GM21576 (cell line): Measurements from ENCODE around the gene B3GNT5.

Experiments used
- ATAC-seq: cut with Tn5 transposase; IDR thresholded peaks from one replicate; pipeline ENCODE4 v1.9.1; 2021; ENCODE audit warnings: mild to moderate bottlenecking, moderate library complexity; ENCODE audit not compliant: unreplicated experiment

Gene B3GNT5, protein sequence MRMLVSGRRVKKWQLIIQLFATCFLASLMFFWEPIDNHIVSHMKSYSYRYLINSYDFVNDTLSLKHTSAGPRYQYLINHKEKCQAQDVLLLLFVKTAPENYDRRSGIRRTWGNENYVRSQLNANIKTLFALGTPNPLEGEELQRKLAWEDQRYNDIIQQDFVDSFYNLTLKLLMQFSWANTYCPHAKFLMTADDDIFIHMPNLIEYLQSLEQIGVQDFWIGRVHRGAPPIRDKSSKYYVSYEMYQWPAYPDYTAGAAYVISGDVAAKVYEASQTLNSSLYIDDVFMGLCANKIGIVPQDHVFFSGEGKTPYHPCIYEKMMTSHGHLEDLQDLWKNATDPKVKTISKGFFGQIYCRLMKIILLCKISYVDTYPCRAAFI

DNA sequence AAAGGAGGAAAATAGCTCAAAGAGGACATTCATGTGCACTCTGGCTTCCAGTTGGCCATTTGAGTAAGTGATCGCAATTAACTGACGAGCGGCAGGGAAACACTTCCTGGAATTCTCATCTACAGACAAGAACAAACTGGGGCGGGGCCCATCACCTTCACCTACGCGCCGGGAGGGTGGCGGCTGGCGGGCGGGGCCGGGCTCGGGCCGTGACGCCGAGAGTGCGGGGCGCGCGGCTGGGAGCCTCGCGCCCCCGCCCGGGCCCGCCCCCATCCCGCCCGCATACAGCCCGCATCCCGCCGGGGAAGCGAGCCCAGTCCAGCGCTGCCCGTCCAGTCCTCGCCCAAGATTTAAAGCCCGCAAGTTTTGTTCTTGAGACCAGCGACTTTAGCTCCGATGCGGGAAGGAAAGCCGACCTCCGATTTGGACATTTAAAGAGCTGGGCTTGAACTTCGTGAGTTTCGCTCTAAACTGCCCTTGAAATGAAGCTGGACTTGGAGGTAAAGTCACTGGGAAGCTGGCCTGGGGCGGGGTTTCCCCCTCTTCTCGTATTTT is at the start of gene B3GNT5:
Gene B3GNT5 (plus strand): TSS at position 281 of the 555 bp plus-strand sequence. CDS start 16,546 bp downstream, outside the sequence.
- no peak for ATAC-seq

DNA sequence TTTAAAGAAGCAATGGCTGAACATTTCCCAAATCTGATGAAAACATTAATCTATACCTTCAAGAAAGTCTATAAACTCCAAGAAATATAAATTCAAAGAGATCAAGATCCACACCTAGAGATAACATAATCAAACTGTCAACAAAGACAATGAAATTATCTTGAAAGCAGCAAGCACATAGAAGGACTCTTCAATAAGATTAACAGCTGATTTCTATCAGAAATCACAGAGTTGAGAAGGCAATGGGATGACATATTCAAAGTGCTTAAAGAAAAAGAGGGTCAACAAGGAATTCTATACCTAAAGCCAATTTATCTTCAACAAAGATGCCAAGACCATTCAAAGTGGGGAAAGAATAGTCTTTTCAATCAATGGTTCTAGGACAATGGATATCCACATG is 49.4 kb upstream of the B3GNT5 start:
- ATAC-seq = no peak

DNA sequence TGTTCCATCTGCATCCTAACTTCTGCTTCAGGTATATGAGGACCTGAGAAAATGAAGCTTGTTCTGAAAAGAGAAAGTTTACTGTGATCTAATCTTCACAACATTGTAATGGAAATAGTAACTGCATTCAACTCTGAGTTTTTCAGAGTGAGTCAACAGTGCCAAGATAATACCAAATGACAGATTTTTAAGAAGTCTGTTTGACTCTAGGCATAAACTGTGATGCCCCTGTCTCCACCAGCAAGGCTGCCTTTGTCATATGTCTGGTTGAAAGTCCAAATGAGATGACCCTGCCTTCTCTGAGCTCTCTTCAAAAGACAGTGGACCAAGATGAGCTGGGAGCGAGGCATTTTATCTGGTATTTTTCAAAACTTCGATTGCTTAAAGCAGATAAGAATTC is 44.8 kb upstream of the B3GNT5 start:
- no peak for ATAC-seq

DNA sequence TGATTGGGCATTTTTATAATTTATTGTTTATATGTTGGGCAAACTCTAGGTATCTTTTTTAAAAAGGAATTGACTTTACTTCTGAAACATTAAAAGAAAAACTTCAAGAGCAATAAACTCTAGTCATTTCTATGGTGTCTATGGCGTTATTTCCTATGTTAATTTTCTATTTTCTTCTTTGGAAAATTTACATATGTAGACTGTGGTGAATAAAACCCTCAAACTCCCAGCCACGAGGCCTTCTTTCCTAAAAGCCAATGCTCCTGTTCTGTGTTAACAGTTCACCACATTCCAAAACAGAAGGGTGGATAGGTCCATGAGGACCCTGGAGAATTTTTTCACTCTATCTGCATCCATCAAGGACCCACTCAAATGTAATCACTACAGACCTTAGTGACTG is 44.3 kb upstream of the B3GNT5 start:
- no peak for ATAC-seq

DNA sequence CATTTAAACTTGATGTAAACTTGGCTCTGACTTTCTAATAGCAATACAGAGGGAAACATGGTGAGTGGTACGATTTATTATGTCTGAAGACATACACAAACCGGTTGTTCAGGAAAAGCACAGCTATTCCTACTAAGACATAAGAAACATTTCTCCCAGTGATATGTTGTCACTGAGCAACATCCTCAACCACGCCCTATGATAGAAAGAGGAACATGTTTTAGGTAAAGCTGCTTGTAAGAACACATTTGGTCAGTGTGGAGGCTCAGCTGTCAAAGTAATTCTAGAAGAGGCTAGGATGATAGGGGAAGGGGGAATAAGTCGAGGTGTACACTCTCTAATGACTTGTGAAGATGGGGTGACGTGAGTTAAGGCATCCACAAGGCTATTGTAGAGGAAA is 42.7 kb upstream of the B3GNT5 start:
- no peak for ATAC-seq

DNA sequence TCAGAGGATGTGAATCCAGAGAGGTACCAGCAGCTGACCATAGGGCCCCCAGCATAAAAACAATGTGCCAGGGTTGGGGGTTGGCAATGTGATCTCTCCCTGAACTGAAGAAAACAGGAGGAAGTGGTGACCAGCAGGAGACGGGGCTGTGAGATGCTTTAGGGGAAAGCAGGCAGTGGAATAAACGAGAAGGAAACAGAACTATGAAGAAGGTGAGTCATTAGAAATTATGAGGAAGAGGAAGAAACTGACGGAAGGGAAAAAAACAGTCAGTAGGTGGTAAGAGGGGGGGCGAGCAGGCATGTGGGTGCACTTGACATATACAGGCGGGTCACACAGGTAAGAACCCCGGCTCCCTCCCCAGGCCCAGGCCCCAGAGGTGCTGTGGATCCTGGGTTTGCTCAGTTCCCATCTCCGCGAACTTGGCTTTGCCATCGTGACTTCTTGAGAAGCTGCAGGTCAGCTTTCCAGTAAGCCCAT is 42.2 kb upstream of the B3GNT5 start:
- ATAC-seq = no peak

DNA sequence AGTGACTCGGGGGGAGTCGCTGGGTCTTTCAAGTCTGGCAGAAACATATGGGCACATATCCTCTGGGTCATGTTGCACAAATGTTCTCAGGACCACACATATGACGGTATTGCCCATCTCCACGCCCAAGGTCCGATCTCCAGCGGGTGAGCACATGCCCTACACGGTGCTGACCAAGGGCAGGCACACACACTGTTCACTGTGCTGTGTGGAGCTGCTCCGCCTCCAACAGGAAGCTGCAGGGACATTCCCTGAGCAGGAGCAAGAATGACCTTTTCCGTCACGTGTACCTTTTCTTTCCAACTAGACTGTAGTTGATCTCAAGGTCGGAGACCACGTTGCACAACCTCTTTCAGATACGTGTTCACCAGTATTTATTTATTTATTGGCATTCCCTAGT is 41.7 kb upstream of the B3GNT5 start:
- no peak for ATAC-seq

DNA sequence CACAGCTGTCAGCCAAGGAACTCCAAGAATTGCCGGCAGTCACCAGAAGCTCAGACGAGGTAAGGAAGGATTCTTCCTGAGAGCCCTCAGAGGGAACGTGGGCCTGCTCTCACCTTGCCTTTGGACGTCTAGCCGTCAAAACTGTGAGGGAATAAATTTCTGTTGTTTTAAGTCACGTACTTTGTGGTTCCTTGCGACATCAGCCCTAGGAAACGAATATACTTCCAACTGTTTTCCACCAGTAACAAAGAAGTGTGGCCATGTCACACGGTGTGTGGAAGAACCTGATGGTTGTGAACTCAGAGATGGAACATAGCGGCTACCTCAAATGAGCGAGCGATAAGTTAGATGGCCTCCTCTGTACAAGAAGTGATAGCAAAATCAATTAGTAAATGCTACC is 41.0 kb upstream of the B3GNT5 start:
- ATAC-seq = no peak

DNA sequence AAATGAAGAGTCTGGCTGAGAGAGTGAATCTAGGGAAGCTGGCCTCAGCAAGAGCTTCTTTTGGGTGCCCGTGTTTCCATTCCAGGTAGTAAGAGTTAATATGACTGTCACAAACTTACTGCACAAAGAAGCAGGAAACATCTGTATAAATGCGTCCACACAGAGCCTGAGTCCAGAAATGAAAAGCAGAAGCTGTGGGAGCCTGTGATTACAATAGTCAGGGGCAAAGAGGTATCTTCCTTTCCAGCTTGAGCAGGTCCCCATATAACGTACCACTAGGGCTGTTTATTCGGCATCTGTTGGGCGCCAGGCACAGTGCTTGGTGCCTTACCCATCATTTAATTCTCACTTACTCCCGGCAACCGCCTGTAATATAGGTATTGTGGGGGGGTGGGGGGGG is 40.5 kb upstream of the B3GNT5 start:
- no peak for ATAC-seq

DNA sequence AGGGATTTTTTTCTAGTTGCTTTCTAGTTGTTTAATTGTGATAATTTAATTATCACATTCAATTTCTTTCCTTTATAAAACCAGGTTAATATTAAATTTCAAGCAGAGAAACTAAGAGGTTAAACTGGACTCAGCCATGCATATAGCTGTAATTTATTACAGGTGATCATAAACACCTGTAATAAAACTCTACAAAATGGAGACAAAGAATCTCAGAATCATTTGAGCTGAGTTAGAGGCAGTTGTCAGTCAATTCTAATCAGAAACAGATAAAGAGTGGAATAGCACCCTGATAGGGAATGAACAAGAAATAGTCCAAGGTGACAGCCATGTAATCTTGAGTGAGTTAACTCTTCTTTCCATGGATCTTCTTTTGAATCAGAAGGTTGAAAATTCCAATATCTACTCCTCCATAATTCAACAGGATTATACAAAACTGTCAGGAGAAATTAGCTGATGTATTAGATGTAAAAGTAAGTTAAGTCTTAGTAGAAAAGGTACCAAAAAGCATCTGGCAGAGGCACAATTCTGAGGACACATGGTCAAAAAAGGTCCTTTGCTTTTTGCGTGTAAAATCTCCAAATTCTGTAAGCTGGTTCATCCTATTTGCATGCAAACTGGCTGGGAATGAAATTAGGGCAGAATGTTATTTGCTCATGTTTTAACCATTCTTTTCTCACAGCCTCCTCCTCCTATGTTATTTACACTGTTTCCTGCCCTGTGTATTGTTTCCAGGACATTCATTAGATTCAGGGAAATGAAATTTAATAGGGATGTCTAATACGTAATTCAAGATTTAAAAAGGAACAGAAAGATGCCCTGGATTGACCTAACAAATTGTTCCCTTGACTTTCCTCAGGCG is 39.4 kb upstream of the B3GNT5 start:
- ATAC-seq = no peak

DNA sequence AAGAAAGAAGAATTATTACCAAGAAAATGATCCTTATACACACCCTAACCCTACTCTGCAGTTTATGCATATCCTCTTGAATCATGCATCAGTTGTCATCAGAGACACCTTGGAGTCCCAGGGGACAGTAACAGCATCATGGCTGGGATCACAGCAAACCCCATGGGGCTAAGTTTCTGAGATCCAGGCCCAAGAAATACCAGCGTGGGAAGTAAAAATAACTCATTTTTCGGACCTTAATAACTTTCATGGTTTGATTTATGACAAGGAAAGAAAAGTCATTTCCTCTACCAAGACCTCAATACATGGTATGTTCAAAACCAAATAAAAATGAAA is 38.8 kb upstream of the B3GNT5 start:
- no peak for ATAC-seq

DNA sequence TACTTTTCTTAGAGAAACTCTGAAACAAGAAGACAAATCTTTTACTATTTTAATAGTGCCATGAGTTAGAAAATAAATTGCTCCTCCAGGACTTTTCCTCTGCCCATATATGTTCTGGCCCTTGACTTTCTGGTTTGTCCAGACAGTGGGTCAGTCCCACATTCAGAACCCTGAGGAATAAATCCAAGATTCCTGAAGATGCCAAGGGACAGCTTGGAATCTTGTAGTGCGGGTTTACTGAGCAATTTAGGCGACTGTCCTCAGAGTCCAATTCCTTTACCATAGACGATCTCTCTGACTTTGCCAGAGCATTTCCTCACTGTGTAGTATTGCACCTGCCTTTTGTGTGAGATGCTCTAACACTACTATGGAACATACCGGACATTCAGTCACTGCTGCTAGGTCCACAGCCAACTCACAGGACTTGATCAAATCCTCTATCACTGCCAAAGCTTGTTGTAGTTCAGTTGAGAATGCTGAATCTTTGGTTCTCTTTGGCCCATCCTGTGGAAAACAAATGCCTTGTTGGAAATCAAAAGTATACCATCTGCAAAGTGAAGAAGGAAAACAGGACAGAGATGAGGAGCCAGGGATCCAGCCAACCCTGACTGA is 37.4 kb upstream of the B3GNT5 start:
- ATAC-seq = no peak

DNA sequence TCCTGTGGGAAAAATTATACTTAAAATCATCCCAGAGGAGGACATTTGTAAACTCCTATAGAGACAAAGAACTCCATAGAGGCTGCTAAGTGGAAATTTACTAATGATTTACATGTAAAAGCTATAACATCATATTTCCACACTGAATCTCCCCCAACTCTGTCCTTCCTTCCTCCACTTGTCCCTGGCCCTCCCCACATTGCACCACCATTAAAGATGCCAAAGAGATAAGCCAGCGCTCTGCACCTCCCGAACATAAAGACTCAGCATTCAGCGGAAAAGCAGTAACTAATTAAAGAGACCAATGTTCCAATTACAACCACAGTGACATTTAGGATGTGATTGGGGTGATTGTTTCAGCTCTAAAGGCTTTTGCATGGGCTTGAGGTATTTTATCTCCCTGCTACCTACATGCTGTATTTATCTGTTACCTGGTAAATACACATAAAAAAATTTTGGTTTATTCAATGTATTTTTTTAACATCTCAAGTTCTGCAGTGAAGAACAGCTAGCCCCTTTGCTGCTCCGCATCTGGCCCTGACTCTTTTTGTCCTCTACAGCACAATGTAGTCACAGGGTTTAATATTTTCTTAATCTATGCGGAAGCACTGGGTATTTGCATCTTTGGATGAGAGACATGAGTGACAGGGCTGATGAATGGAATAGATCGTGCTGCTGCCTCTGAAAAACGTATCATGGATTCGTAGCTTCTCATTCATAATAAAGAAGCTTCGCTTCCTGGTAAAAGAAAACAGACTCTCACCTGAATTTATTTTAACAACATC is 35.3 kb upstream of the B3GNT5 start:
- ATAC-seq = no peak

DNA sequence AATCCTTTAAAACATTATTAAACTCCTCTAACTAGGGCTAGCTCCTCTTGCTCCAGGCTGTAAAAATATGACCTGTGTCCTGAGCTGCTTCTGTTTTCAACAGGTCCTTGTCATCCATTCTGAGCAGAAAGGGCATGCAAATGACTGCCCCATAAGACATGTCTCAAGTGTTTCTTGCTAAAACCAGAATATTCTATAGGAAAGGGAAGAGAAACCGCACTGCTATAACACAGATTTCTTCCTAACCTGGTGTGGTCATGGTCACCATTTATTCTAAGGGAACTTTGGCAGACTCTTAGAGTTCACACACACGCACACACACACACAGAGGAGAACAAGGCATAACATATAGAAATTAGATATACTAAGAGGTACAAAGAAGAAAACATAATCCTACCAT is 34.2 kb upstream of the B3GNT5 start:
- ATAC-seq = no peak

DNA sequence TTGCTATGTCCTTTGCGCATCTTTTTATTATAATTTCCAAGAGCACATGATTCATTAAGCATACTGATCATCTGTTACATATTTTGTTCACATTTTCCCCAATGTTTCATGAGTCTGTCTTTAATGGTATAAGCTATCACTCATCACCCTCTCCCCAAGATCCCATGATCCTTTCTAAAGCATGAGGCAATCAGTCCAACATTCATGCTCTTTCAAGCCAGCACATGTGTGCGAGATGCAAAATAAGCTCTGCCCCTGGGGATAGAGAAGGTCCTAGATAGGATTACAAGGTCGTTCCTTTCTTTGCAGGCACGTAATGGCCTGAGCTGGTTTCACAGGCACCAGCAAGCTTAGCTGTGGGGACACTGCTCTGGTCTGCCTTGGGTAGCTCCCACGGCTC is 32.2 kb upstream of the B3GNT5 start:
- ATAC-seq = no peak

DNA sequence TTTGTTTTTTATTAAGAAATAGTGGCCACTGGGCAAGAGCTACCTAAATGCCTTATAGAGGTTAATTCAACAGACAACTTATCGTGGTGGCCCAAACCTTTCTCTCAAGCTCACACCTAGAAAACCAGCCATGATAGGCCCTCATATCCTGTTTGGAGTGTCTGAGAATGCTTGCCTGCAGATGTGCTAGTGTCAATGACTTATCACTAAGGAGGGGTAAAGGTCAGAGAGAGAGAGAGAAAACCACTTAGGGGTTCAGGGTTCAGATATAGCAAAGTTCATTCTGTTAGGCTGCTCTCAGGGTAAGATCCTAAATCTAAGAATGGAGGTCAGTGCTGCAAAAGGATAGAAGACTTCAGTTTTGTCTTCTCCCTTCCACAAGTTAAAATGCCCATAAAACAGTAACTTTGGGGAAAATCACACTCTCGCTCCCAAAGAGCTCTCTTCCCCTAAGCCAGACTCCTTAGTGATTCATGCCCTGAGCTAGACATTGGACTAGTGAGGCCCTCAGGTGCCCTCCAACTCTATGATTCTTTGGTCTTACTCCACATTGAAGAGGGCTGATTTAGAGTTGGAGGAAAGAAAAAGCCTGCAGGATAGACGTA is 30.3 kb upstream of the B3GNT5 start:
- no peak for ATAC-seq

DNA sequence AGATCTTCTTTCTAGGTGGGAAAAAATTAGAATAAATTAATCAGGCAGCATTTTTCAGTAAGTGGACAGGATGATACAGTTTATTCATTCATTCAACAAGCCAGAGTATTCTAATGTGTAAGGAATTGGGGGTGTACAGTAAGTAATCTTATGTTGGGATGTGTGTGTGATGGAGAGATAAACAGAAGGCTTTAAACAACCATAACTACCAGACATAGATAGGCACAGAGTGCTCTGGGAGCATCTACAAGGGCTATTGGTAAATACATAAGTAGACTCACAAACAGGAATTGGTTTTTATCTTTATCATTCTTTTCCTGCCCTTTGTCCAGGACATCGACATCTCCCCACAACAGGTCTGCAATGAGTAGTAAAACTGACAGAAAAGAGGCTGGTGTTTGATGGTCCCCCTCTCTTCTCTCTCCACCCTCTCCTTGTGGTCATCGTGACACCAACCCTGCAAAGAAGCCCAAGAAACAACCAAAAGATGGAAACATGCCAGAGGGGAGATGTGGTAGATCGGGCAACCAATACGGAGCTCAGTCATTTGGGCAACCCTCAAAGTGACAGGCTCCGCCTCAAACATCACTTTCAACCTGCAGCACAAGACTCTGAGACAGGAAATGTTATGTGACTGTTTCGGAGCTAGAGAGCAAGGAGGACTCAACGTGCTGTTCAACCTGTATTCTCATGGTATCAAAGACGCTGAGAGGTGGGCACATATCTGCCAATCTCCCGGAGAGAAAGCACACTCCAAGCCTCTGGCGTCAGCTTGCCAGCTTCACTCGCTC is 28.7 kb upstream of the B3GNT5 start:
- ATAC-seq = no peak

DNA sequence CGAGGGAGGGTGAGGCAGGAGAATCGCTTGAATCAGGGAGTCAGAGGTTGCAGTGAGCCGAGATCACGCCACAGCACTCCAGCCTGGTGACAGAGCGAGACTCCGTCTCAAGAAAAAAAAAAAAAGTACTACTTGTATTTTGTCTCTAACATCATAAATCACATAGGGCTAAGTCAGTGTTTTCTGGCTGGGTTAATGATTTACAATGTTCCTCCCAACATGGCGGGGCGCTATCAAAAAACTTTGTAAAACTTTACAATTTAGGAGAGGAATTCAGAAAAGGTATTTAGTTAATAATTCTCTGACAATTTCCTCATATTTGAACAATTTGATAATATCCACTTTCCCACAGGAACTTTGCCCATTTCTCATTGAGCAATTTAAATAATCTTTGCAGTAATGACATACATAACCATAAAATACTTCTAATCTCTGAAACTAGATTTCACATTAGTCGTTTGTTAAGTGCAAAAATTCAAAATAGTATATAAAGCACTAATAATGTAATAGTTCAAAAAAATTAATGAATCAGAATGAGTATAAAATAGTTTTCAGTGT is 26.6 kb upstream of the B3GNT5 start:
- ATAC-seq = no peak

DNA sequence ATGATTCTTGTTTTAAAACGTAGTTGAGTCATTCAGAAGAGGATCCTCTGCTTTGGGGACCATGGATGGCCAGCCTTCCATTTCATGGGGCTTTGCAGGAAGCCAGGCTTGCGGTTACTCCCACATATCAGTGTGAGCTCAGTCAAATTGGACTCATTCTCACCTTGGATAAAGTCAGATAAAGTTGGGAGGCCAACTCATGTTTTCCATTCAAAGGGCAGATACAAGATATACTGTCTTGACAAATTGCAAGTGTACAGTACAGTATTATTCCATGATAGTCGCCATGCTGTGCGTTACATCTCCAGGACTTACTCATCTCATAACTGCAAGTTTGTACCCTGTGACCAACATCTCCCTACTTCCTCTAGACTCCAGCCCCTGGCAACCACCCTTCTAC is 25.5 kb upstream of the B3GNT5 start:
- ATAC-seq = no peak
